H9 (cell line): Measurements from ENCODE around the gene TRIM7. TPM values are rescaled to one million over a fixed set of nuclear protein-coding genes. Genes with fewer than 3 reads are reported as not detected.

ENCODE experiments used
- DNase-seq: peaks from one replicate; pipeline ENCODE4 v3.0.0-alpha.2; 2017
- H2AFZ ChIP-seq: one replicate; pipeline ENCODE4 v1.6.1; 2013; ENCODE audit warnings: mild to moderate bottlenecking, low read length, control low read depth, moderate library complexity
- H2AK5ac ChIP-seq: 2 replicates; pipeline ENCODE4 v1.6.1; 2013; ENCODE audit warnings: low read length, control low read depth, mixed read lengths; ENCODE audit not compliant: insufficient read length
- H2BK120ac ChIP-seq: one replicate; pipeline ENCODE4 v1.6.1; 2013; ENCODE audit warnings: low read depth, mild to moderate bottlenecking, low read length, control low read depth, inconsistent platforms; ENCODE audit not compliant: poor library complexity, severe bottlenecking
- H2BK12ac ChIP-seq: 2 replicates; pipeline ENCODE4 v1.6.1; 2013; ENCODE audit warnings: low read length, control low read depth, mixed read lengths, low read depth; ENCODE audit not compliant: insufficient read length
- H2BK15ac ChIP-seq: 2 replicates; pipeline ENCODE4 v1.6.1; 2013; ENCODE audit warnings: low read depth, low read length, control low read depth
- H2BK20ac ChIP-seq: one replicate; pipeline ENCODE4 v1.6.1; 2013; ENCODE audit warnings: low read depth, mild to moderate bottlenecking, low read length, control low read depth, inconsistent platforms; ENCODE audit not compliant: poor library complexity, severe bottlenecking
- H2BK5ac ChIP-seq: 2 replicates; pipeline ENCODE4 v1.6.1; 2013; ENCODE audit warnings: low read length, control low read depth, mixed read lengths; ENCODE audit not compliant: insufficient read length
- H3K14ac ChIP-seq: 2 replicates; pipeline ENCODE4 v1.6.1; 2013; ENCODE audit warnings: low read length, control low read depth; ENCODE audit not compliant: insufficient read depth
- H3K18ac ChIP-seq: 2 replicates; pipeline ENCODE4 v1.6.1; 2013; ENCODE audit warnings: low read depth, mild to moderate bottlenecking, mixed read lengths, low read length, control low read depth; ENCODE audit not compliant: insufficient read length
- H3K23ac ChIP-seq: 2 replicates; pipeline ENCODE4 v1.6.1; 2013; ENCODE audit warnings: low read length, control low read depth, mixed read lengths, low read depth; ENCODE audit not compliant: insufficient read length
- H3K23me2 ChIP-seq: 2 replicates; pipeline ENCODE4 v1.6.1; 2013; ENCODE audit warnings: low read depth, mild to moderate bottlenecking, mixed read lengths, low read length, control low read depth; ENCODE audit not compliant: insufficient read length, poor library complexity, severe bottlenecking
- H3K27ac ChIP-seq: 2 replicates; pipeline ENCODE4 v1.5.1; 2013; ENCODE audit warnings: low read length, control low read depth, mixed read lengths, low read depth; ENCODE audit not compliant: insufficient read length
- H3K27me3 ChIP-seq: 2 replicates; pipeline ENCODE4 v1.6.1; 2013; ENCODE audit warnings: low read length, control low read depth, inconsistent platforms; ENCODE audit not compliant: insufficient read depth
- H3K4ac ChIP-seq: 2 replicates; pipeline ENCODE4 v1.6.1; 2013; ENCODE audit warnings: low read depth, mild to moderate bottlenecking, control low read depth, inconsistent platforms, low read length, moderate library complexity
- H3K4me1 ChIP-seq: 2 replicates; pipeline ENCODE4 v1.6.1; 2013; ENCODE audit warnings: low read length, control low read depth, inconsistent platforms; ENCODE audit not compliant: insufficient read depth
- H3K4me2 ChIP-seq: 2 replicates; pipeline ENCODE4 v1.6.1; 2013; ENCODE audit warnings: low read length, control low read depth, mixed read lengths; ENCODE audit not compliant: insufficient read length, insufficient read depth
- H3K56ac ChIP-seq: 2 replicates; pipeline ENCODE4 v1.6.1; 2013; ENCODE audit warnings: low read depth, mild to moderate bottlenecking, mixed read lengths, low read length, control low read depth; ENCODE audit not compliant: insufficient read length
- H3K79me1 ChIP-seq: 2 replicates; pipeline ENCODE4 v1.6.1; 2013; ENCODE audit warnings: low read depth, mild to moderate bottlenecking, moderate library complexity, low read length, control low read depth, inconsistent platforms; ENCODE audit not compliant: insufficient read depth, poor library complexity, severe bottlenecking
- H3K79me2 ChIP-seq: 2 replicates; pipeline ENCODE4 v1.6.1; 2013; ENCODE audit warnings: low read length, control low read depth, inconsistent platforms; ENCODE audit not compliant: insufficient read depth
- H3K9ac ChIP-seq: 2 replicates; pipeline ENCODE4 v1.6.1; 2013; ENCODE audit warnings: low read length, control low read depth, mixed read lengths; ENCODE audit not compliant: insufficient read length; ENCODE audit errors: extremely low read depth
- H3K9me3 ChIP-seq: one replicate; pipeline ENCODE4 v1.6.1; 2013; ENCODE audit warnings: low read depth, low read length, inconsistent platforms; ENCODE audit not compliant: control insufficient read depth
- H3T11ph ChIP-seq: one replicate; pipeline ENCODE4 v1.6.1; 2013; ENCODE audit warnings: mild to moderate bottlenecking, low read length, control low read depth, inconsistent platforms
- H4K20me1 ChIP-seq: one replicate; pipeline ENCODE4 v1.6.1; 2013; ENCODE audit not compliant: control insufficient read depth, insufficient read length, insufficient read depth
- H4K5ac ChIP-seq: 2 replicates; pipeline ENCODE4 v1.6.1; 2013; ENCODE audit warnings: low read depth, mild to moderate bottlenecking, mixed read lengths, low read length, control low read depth; ENCODE audit not compliant: insufficient read length
- H4K8ac ChIP-seq: replicated peaks from 2 replicates; pipeline ENCODE4 v1.6.1; 2013; ENCODE audit warnings: low read length, control low read depth, mixed read lengths, low read depth; ENCODE audit not compliant: insufficient read length
- H4K91ac ChIP-seq: 2 replicates; pipeline ENCODE4 v1.6.1; 2013; ENCODE audit warnings: low read depth, mild to moderate bottlenecking, moderate library complexity, mixed read lengths, low read length, control low read depth; ENCODE audit not compliant: insufficient read length
- H3K27ac Mint-ChIP-seq, 3 experiments: 2 replicates in 2 of 3; 3 replicates in 1 of 3; pipeline ENCODE4 v1.8.0; 2020 to 2021; ENCODE audit warnings: mixed read lengths in 3 of 3, mild to moderate bottlenecking in 1 of 3, moderate library complexity in 1 of 3
- H3K27me3 Mint-ChIP-seq: 2 replicates; pipeline ENCODE4 v1.8.0; 2021; ENCODE audit warnings: low read depth, mild to moderate bottlenecking, moderate library complexity, mixed read lengths
- H3K36me3 Mint-ChIP-seq, 3 experiments: 2 replicates in 2 of 3; 3 replicates in 1 of 3; pipeline ENCODE4 v1.8.0; 2020 to 2021; ENCODE audit warnings: low read depth in 3 of 3, mixed read lengths in 3 of 3; ENCODE audit not compliant: insufficient read depth in 1 of 3
- H3K4me1 Mint-ChIP-seq, 2 experiments: 2 replicates each; pipeline ENCODE4 v1.8.0; 2020; ENCODE audit warnings: mixed read lengths in 2 of 2
- H3K4me3 Mint-ChIP-seq, 2 experiments: 2 replicates in 1 of 2; 3 replicates in 1 of 2; pipeline ENCODE4 v1.8.0; 2020 to 2021; ENCODE audit warnings: mild to moderate bottlenecking in 2 of 2, mixed read lengths in 2 of 2, moderate library complexity in 1 of 2
- H3K9me3 Mint-ChIP-seq, 2 experiments: 2 replicates in 1 of 2; 3 replicates in 1 of 2; pipeline ENCODE4 v1.8.0; 2020; ENCODE audit warnings: mild to moderate bottlenecking in 2 of 2, mixed read lengths in 2 of 2, moderate library complexity in 1 of 2
- WGBS: extraction: QIAGEN DNeasy Blood & Tissue Kit; methylation state at CpG from one replicate; pipeline ENCODE4 v1.1.7; 2013; ENCODE audit warnings: missing lambda C conversion rate, low lambda C conversion rate, mixed read lengths; ENCODE audit not compliant: insufficient read length; ENCODE audit errors: extremely low coverage; 5-methylcytosine and 5-hydroxymethylcytosine counted together
- total RNA-seq: library from RNA; stranded (reverse); gene quantifications from 2 replicates; pipeline ENCODE4 v1.2.1, GENCODE V29; 2021
- TF ChIP-seq, protein P1 (sequence below): fragments of 200-600 bp; sonication (generic); conservative IDR thresholded peaks from 3 replicates; pipeline ENCODE4 v1.8.0; 2021; ENCODE audit warnings: antibody characterized with exemption, mild to moderate bottlenecking

Gene TRIM7
- total RNA-seq, 1 experiment from 2014 or later, result not detected

DNA sequence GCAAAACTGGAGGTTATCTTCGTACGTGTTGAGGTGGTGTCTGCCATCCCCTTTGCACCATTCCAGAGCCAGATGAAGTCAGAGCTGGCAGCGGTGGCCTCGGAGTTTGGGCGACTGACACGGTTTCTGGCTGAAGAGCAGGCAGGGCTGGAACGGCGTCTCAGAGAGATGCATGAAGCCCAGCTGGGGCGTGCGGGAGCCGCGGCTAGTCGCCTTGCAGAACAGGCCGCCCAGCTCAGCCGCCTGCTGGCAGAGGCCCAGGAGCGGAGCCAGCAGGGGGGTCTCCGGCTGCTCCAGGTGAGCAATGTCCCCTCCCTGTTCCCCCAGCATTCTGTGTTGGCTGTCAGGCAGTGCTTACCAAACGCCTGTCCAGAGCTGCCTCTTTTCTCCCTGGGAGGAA, 27.6 kb upstream of the TRIM7 start:
- Histone ChIP-seq H3K27ac (no peak overlapping the region), H3K79me2 (no peaks in the 10 kb centered on the region), H4K20me1 (no peaks in the 10 kb centered on the region), H3K4ac (no peak overlapping the region), H4K5ac (no peak overlapping the region), H2BK12ac (no peak overlapping the region), H4K8ac (no peak overlapping the region), H2AK5ac (no peak overlapping the region), H3K23me2 (no peaks in the 10 kb centered on the region), H3K9me3 (no peaks in the 10 kb centered on the region), H3K79me1 (no peaks in the 10 kb centered on the region), H2BK15ac (no peak overlapping the region), H3K18ac (no peak overlapping the region), H3K23ac (no peak overlapping the region), H3K27me3 (no peaks in the 10 kb centered on the region), H3K14ac (no peak overlapping the region), H3K4me1 (no peaks in the 10 kb centered on the region), H2BK120ac (no peak overlapping the region), H2BK5ac (no peak overlapping the region), H3K9ac (no peak overlapping the region), H2AFZ (no peak overlapping the region), H3T11ph (no peak overlapping the region), H3K56ac (no peak overlapping the region), H2BK20ac (no peak overlapping the region), H4K91ac (no peak overlapping the region), H3K4me2 (no peak overlapping the region)
- TF ChIP-seq, protein P1, sequence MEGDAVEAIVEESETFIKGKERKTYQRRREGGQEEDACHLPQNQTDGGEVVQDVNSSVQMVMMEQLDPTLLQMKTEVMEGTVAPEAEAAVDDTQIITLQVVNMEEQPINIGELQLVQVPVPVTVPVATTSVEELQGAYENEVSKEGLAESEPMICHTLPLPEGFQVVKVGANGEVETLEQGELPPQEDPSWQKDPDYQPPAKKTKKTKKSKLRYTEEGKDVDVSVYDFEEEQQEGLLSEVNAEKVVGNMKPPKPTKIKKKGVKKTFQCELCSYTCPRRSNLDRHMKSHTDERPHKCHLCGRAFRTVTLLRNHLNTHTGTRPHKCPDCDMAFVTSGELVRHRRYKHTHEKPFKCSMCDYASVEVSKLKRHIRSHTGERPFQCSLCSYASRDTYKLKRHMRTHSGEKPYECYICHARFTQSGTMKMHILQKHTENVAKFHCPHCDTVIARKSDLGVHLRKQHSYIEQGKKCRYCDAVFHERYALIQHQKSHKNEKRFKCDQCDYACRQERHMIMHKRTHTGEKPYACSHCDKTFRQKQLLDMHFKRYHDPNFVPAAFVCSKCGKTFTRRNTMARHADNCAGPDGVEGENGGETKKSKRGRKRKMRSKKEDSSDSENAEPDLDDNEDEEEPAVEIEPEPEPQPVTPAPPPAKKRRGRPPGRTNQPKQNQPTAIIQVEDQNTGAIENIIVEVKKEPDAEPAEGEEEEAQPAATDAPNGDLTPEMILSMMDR, result no peak
- Mint-ChIP-seq H3K36me3 (peaks cover 27 to 74% (median 49%) of the 10 kb centered on the region in 3 experiments; a peak in 6 of 7 replicates), H3K27ac (0 out of 7 replicates have a peak overlapping the region, but pooled peaks of 1 of the 3 experiments have one; percentile 4), H3K4me3 (no peak overlapping the region), H3K4me1 (0 out of 4 replicates have a peak, but pooled peaks cover 0 to 7% of the 10 kb centered on the region in 2 experiments), H3K27me3 (no peaks in the 10 kb centered on the region; the same call in 1 of the 2 replicates), H3K9me3 (no peaks in the 10 kb centered on the region)
- DNase-seq, result no peak
- no CpG with 5 or more reads among the region's 18 CpGs for WGBS
